Daoy (cell line): ENCODE data around the gene LYRM7. TPM values are rescaled to one million over a fixed set of nuclear protein-coding genes. Genes with fewer than 3 reads are reported as not detected.
"Not testable (repeated sequence)": the region's sequence is repeated elsewhere in the genome, so short reads cannot be mapped to it uniquely, and the experiment has no call there.

Source experiments
- DNase-seq: peaks from one replicate; pipeline ENCODE4 v3.0.0-alpha.2; 2015; ENCODE audit warnings: low read depth
- total RNA-seq: library from RNA; depleted of rRNA; stranded (reverse); fragments of >200 nt; shearing (Covaris generic); gene quantifications from 2 replicates; pipeline ENCODE4 v1.2.3, GENCODE V29; 2014

LYRM7 gene
- total RNA-seq, 1 experiment from 2014 or later, result 14.9 TPM

- no peak for DNase-seq
Observed at GRCh38 chr5:131180407-131180806, 9.7 kb downstream of the LYRM7 start.

DNA sequence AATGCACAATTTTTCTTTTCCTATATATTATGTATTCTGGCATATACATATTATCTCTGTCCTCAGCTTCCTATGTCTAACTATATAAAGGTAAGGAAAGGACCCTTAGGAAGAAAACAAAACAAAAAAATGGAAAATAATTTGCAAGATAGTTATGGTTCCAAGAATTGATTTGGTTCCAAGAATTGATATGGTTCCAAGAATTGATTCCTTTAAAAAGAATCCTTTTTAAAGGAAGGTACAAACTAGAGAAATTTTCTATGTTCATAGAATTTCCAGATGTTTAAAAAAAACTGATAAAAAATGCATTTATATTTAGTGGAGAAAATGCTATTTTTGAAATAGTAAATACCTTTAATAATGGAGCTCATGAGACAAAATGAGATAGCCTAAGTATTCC is 12.1 kb downstream of the LYRM7 start:
- no peak for DNase-seq

DNA sequence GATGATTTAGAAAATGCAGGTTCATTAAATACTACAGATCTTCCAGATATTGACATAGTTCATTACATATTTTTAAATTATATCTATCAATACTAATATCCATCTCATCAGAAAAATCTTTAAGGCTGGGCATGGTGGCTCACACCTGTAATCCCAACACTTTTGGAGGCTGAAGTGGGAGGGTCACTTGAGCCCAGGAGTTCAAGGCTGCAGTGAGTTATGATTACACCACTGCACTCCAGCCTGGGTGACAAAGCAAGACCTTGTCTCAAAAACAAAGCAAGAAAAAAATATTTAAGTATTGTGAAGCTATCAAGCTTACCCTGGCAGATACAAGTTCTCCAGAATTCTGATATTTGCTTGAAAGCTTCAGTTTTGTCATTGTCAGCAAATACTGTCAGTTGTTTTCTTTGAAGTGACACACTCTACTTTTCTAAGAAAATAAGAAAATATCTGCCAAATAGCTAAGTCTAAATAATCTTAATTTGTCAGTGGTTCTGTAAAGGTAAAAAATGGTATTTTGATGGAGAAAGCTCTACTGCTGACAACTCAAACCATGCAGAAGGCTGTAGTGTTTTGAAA is 14.9 kb downstream of the LYRM7 start:
- DNase-seq, result no peak

GRCh38 chr5:131186561-131187256 is 16.0 kb downstream of the LYRM7 start:
- DNase-seq, result no peak

- DNase-seq, result no peak
Observed at GRCh38 chr5:131193106-131193505, 22.4 kb downstream of the LYRM7 start.

GRCh38 chr5:131193897-131194296 is 23.2 kb downstream of the LYRM7 start:
- DNase-seq, result not testable (repeated sequence)

DNA sequence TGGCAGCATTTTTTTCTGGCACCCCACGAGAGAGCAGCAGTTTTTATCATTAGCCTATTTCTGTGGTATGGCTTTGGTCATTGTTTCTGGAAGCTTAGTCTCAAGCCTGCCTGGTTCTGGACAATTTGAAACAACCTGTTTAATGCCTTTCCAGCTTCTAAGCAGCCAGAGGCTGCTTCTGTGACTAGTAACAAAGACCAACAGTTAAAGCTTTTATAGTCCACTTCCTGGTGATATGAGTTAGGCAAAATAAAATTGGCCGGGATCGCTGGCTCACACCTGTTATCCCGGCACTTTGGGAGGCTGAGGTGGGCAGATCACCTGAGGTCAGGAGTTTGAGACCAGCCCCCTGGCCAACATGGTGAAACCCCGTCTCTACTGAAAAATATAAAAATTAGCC is 24.0 kb downstream of the LYRM7 start:
- no peak for DNase-seq

- no peak for DNase-seq
Observed at GRCh38 chr5:131195696-131196095, 25.0 kb downstream of the LYRM7 start.

DNA sequence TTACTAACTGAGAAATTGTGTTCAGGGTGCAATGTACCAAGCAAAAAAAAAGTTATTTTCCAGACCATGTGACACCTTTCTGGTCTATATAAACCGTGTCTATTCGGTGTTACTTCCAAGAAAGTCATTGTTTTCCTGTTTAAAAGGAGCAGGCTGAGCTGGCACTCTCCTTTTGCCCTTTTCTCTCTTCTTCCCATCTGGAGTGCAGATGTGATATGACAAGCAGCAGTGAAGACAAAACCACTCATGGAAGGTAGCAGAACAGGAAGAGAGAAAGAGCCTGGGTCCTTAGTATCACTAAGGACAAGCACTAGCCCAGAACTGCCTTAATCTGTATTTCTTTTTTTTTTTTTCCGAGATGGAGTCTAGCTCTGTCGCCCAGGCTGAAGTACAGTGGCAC is 25.6 kb downstream of the LYRM7 start:
- DNase-seq, result no peak

DNA sequence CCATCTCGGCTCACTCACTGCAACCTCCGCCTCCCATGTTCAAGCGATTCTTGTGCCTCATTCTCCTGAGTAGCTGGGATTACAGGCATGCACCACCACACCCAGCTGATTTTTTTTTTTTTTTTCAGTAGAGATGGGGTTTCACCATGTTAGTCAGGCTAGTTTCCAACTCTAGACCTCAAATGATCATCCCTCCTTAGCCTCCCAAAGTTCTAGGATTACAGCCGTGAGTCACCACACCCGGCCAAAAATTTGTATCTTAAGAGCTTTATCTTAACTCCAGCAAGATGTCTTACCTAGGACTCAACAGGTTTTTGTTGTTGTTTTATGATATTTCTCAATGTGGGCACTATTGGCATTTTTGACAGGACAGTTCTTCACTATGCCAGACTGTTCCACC is 27.9 kb downstream of the LYRM7 start:
- peak; percentile 57 for DNase-seq

DNA sequence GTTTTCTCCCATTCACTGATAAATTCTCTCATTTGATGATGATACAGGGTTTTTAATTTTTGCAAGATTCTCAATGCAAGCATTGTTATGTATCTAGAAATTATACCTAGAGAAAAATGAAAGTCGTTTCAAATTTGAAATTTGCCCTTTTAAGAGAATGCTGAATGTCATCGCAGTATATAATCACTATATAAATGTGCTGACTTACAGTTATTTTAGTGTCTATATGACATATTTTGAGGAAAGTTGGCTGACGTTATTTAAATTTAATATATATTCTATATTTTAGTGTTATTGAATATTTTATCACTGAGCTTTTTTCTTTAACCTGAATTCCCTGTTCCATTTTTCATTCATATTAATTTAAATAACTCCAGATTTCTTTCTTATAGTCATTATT is 29.8 kb downstream of the LYRM7 start:
- no peak for DNase-seq

GRCh38 chr5:131204964-131205363 is 34.2 kb downstream of the LYRM7 start:
- no peak for DNase-seq

GRCh38 chr5:131206061-131206460 is 35.3 kb downstream of the LYRM7 start:
- DNase-seq, result no peak

- no peak for DNase-seq
Observed at GRCh38 chr5:131206772-131207171, 36.0 kb downstream of the LYRM7 start.

DNA sequence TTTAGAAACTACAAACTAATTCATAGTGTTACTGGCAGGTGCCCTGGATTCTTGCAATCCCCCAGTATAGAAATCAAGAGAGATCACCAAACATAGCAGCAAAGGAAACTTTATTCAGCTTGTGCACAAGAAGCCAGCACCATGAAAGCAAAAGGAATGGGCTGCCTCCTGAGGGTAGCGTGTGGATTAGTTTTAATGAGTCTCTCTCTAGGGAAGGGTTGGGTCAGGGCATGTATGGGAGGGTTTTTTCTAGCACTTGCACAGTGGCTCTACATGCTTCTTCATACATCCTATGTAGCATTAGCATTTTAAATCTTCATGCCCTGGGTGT is 38.4 kb downstream of the LYRM7 start:
- no peak for DNase-seq

- DNase-seq, result no peak
Observed at GRCh38 chr5:131209506-131210150, 38.9 kb downstream of the LYRM7 start.

- DNase-seq, result no peak
Observed at GRCh38 chr5:131210151-131210510, 39.4 kb downstream of the LYRM7 start.

- no peak for DNase-seq
Observed at GRCh38 chr5:131211669-131212068, 40.9 kb downstream of the LYRM7 start.

GRCh38 chr5:131212471-131213021 is 41.8 kb downstream of the LYRM7 start:
- no peak for DNase-seq

GRCh38 chr5:131214609-131215227 is 44.0 kb downstream of the LYRM7 start:
- DNase-seq, result no peak

DNA sequence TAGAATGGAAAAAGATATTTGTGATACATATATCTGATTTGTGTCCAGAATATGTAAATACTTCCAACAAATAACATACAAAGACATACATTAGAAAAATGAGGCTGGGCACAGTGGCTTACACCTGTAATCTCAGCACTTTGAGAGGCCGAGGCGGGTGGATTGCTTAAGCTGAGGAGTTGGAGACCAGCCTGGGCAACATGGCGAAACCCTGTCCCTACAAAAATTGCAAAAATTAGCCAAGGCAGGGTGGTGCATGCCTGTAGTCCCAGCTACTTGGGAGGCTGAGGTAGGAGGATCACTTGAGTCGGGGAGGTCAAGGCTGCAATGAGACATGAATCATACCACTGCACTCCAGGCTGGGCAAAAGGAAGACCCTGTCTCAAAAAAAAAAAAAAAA is 47.0 kb downstream of the LYRM7 start:
- DNase-seq, result no peak

DNA sequence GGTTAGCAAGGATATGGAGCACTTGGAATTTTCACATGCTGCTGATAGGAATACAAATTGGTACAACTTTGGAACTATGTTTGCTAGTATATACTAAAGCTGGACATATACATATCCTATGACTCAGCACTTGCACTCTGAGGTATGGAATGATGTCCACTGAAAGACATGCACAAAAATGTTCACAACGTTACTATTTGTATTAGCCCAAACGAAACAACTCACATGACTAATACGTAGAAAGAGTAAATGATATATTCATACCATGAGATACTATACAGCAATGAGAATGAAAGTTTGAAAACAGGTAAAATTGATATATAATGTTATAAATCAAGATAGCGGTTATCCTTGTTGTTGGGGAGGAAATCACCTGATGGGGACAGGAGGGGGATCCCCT is 47.6 kb downstream of the LYRM7 start:
- no peak for DNase-seq

DNA sequence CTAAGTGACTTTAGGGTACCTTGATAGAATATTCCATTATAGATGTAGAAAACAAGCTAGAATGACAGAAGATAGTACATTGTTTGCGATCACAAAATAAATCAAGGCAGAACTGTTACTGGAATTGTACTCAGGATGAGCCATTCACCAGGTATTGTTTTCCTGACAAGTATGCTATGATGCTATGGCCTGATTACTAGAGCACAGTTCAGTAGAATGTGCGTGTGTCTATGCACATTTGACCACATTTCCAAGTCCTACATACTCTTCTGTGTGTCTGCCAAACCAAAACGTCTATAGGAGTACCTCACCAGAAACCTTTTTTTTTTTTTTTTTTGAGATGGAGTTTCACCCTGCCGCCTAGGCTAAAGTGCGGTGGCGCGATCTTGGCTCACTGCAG is 49.8 kb downstream of the LYRM7 start:
- DNase-seq, result no peak
